Measurements from ENCODE around the gene KIF27. TPM values are rescaled to one million over a fixed set of nuclear protein-coding genes. Genes with fewer than 3 reads are reported as not detected.
"Not testable (repeated sequence)": the region's sequence is repeated elsewhere in the genome, so short reads cannot be mapped to it uniquely, and the experiment has no call there.

KIF27 gene, protein sequence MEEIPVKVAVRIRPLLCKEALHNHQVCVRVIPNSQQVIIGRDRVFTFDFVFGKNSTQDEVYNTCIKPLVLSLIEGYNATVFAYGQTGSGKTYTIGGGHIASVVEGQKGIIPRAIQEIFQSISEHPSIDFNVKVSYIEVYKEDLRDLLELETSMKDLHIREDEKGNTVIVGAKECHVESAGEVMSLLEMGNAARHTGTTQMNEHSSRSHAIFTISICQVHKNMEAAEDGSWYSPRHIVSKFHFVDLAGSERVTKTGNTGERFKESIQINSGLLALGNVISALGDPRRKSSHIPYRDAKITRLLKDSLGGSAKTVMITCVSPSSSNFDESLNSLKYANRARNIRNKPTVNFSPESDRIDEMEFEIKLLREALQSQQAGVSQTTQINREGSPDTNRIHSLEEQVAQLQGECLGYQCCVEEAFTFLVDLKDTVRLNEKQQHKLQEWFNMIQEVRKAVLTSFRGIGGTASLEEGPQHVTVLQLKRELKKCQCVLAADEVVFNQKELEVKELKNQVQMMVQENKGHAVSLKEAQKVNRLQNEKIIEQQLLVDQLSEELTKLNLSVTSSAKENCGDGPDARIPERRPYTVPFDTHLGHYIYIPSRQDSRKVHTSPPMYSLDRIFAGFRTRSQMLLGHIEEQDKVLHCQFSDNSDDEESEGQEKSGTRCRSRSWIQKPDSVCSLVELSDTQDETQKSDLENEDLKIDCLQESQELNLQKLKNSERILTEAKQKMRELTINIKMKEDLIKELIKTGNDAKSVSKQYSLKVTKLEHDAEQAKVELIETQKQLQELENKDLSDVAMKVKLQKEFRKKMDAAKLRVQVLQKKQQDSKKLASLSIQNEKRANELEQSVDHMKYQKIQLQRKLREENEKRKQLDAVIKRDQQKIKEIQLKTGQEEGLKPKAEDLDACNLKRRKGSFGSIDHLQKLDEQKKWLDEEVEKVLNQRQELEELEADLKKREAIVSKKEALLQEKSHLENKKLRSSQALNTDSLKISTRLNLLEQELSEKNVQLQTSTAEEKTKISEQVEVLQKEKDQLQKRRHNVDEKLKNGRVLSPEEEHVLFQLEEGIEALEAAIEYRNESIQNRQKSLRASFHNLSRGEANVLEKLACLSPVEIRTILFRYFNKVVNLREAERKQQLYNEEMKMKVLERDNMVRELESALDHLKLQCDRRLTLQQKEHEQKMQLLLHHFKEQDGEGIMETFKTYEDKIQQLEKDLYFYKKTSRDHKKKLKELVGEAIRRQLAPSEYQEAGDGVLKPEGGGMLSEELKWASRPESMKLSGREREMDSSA (N-terminal part only)
- 2.4 and 4.1 TPM in 2 replicates for total RNA-seq

DNA sequence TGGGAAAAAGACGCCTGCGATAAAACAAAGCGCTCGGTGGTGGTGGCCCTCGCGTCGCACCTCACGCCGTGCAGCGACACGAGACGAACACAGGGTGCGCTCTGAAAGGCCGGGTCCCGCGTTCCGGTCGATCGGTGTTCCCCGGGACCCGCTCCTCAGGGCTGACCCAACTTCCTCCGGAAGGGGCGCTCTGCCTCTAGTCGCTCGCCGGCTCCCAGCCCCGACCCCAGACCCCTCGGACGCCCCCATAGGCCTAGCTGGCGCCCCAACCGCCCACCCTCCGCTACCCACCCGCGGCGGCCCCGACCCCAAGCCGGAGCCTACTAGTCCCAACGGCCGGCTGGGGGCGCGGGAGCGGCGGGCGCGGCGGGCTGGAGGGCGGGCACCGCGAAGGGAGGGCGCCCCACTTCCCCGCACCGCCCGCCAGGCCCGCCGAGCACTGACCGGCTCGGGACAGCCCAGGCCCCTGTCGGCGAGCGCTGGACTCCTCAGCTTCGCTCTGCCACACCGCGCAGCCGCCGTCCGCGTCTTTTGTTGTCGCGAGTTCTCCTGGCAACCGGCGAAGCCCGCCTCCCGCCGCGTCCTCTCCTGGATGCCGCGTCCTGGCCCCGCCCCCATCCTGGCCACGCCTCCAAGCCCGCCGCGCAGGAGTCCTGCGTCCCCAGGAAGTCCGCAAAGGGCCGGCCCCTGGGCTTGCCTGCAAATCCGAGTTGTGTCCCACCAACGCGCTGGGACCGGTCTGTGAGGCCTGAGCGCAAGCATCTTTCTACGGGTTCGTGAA, at the start of gene KIF27:
Gene KIF27 (minus strand): TSS at position 506 of the 781 bp plus-strand sequence. CDS start 5,841 bp downstream, outside the sequence.
- DNase-seq (ENCODE audit: extremely low read depth, low read depth, low spot score), result no peak

- DNase-seq (ENCODE audit: extremely low read depth, low read depth, low spot score), result no peak
Measured at GRCh38 chr9:83969602-83970001, 48.4 kb upstream of the KIF27 start.

- no peak for DNase-seq (ENCODE audit: extremely low read depth, low read depth, low spot score)
Measured at GRCh38 chr9:83967073-83967472, 45.8 kb upstream of the KIF27 start.

DNA sequence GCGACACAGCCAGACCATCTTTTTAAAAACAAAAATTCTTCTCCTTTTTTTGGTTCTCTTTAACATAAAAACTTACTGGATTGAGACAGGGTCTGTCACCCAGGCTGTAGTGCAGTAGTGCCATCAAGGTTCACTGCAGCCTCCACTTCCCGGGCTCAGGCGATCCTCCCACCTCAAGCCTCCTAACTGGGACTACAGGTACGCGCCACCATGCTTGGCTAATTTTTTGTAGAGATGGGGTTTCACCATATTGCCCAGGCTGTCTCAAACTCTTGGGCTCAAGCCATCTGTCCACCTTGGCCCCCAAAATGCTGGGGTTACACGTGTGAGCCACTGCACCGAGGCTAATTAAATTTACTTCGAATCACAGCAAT, 45.0 kb upstream of the KIF27 start:
- DNase-seq (ENCODE audit: extremely low read depth, low read depth, low spot score), result no peak

DNA sequence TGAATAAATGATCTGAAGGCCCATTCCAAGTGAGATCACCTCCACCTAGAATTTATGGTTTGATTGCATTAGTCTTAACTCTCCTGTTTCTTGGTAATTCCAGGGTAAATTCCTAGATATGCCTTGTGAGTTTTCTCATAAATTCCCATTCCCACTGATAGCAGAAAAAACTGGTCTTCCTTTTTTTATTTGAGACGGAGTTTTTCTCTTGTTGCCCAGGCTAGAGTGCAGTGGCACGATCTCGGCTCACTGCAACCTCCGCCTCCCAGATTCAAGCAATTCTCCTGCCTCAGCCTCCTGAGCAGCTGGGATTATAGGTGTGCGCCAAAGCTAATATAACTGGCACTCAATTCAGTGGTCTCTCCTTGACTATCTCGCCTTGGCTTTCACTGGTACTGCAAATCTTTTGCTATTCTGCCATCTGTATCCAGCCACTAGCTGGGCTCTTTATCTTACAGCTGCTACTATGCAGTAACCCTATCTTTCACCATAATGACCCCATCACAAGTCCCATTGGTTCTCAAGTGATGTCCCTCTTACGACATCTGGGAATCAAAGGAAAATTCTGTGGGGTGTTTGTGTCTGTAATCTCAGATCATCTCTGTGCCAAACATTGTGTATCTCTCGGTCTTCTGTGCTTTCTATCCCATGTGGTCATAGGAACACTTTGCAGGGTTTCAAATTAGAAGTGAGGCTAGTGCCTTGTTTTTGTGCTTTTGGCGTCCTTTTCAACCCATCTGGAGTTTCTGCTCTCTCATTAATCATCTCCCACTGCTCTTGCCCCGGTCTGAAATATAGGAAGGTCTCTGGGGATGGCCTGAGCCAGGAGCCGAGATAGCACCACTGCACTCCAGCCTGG, 44.3 kb upstream of the KIF27 start:
- DNase-seq (ENCODE audit: extremely low read depth, low read depth, low spot score), result no peak

DNA sequence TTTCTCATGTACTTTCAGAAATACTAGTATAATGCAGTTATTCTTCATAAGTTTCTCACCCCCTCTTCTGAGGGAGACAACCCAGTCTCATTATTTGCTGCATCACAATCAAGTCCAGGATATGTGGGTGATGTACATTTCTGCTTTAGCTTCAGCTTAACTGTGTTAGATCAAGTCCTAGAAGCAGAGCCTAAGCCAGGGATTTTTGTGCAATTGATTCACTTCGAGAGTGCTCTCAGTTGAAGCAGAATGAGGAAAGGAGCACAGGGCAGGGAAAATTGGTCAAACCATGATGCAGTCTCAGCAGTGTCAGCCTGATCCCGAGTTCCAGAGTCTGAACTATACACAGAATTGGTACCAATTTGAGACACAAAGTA, 43.7 kb upstream of the KIF27 start:
- no peak for DNase-seq (ENCODE audit: extremely low read depth, low read depth, low spot score)

- DNase-seq (ENCODE audit: extremely low read depth, low read depth, low spot score), result no peak
Measured at GRCh38 chr9:83962165-83962564, 40.9 kb upstream of the KIF27 start.

GRCh38 chr9:83960991-83961390, 39.8 kb upstream of the KIF27 start:
- no peak for DNase-seq (ENCODE audit: extremely low read depth, low read depth, low spot score)

GRCh38 chr9:83959061-83959460, 37.8 kb upstream of the KIF27 start:
- DNase-seq (ENCODE audit: extremely low read depth, low read depth, low spot score), result no peak

- no peak for DNase-seq (ENCODE audit: extremely low read depth, low read depth, low spot score)
Measured at GRCh38 chr9:83957248-83957513, 35.9 kb upstream of the KIF27 start.

DNA sequence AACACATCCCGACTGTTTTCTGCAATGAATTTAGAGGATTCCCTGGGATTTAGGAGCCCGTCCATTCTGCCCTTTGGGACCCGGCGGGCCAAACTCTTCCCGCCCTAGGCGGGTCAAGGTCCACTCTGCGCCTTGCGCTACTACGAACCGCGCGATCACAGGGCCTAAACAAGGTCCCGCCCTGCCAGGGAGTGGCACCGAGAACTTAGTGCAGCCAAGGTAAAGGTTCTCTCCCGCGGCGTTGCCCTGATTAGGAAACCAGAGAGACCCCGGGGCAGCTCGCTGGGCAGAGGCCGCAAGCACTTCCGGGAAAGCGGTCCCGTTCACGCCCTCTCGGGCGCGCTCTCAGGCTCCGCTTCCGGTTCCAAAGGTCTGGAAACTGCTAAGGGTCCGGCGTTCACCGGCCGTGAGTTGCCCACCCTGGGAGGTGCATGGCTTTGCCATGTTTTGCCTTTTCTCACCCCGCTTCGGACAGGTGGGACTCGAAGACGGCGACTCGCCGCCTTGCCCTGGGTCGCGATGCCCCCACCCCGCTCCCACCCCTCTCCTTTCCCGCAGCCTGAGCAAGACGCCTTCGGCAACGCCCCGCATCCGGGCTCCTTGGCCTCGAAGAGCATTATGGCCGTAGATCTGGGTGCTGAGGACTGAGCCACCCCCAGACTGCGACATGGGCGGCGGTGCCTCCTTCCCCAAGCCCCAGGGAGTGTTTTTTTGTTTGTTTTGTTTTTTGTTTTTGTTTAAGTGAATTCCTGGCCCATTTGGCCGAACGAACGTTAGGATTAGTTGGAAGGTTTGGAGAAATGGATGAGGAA, 35.4 kb upstream of the KIF27 start:
- no peak for DNase-seq (ENCODE audit: extremely low read depth, low read depth, low spot score)

- no peak for DNase-seq (ENCODE audit: extremely low read depth, low read depth, low spot score)
Measured at GRCh38 chr9:83956086-83956435, 34.8 kb upstream of the KIF27 start.

- not testable (repeated sequence) for DNase-seq (ENCODE audit: extremely low read depth, low read depth, low spot score)
Measured at GRCh38 chr9:83948096-83948495, 26.9 kb upstream of the KIF27 start.

DNA sequence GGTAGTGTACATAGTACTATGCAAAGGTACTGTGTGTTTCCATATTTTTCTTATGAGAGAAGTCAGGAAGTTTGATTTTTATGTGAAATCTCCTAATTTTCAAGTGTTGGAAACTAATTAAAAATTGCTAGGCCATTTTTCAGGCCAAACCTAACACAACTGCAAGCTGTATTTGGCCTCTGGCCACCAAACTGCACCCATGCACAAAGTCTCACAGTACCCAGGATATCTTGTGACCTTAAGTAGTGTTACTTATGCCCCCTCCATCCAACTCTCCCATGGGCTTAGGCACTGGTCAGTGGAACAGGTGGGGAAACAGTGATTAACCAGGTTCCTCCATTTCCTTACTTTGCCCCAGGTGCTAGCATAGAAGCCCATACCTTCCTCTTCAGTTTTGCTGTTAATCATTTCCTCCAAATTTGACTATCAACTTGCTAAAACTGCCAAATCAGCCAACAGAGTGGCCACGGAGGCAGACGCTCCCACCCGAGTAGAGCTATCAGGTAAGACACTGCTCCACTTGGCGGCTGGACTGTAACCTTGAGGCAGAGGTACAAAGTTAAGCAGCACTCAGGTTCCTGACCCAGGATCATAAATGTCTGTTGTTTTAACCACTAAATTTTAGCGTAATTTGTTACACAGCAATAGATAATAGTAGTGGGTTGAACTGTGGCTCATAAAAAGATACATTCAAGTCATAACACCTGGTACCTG, 19.5 kb upstream of the KIF27 start:
- DNase-seq (ENCODE audit: extremely low read depth, low read depth, low spot score), result no peak

DNA sequence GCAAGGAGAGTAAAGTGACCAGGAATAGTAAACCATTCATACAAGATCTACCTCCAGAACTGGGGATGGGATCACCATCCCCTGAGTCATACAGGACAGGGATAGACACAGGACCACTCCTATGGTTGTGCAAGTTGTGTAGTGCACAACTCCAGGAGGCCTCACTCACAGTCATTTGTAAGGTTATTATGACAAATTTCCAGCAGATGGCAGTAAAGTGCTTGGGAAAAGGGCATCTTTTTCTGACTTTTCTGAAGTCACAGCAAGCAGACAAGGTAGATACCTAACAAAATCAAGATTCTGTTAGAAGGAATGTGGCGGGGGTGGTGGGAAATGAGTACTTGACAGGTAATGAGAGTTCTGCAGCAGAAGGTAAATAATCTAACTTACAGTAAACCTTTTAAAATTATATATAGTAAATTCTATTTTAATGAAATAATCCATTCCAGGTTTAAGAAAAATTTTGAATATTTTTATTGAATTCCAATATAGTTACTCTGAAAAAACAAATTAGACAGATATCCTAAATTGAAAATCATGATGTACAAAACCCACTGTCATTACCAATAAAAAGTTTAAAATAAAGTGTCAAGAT, 16.7 kb upstream of the KIF27 start:
- peak; percentile 74 for DNase-seq (ENCODE audit: extremely low read depth, low read depth, low spot score)

- no peak for DNase-seq (ENCODE audit: extremely low read depth, low read depth, low spot score)
Measured at GRCh38 chr9:83936523-83936922, 15.3 kb upstream of the KIF27 start.

DNA sequence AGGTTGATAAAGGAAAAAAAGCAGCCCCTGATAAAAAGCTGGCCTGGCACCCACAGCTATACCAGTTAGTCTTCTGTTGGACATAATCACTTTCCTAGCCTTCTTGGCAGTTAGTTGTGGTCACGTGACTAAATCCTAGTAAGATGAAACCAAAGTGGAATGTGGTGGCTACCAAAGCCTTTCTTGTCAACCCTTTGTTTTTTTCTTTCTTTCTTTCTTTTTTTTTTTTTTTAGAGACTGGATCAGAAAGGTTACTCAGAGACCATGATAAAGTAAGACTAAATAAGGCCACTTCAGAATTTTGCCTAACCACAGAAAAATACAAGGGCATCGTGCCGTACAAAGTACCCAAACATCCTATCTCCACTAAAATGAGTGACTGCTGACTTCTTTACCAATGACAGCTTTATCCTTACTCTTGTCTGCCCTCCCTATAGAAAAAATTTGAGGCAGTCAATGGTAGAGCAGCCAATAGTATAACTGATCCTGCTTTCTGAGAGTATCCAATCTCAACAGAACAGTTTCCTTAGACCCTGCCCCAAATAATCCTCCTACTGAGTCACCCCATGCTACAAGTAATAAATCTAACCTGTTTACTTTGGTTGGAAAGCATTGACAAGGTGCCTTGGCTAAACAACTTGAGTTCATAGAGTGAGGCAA, 14.2 kb upstream of the KIF27 start:
- DNase-seq (ENCODE audit: extremely low read depth, low read depth, low spot score), result no peak
